ENCODE results near the gene RNF186. TPM values are rescaled to one million over a fixed set of nuclear protein-coding genes. Genes with fewer than 3 reads are reported as not detected.
"Not testable (repeated sequence)": the region's sequence is repeated elsewhere in the genome, so short reads cannot be mapped to it uniquely, and the experiment has no call there.

The RNF186 gene
- total RNA-seq, 2 donors from 2014 or later: not detected

- TF ChIP-seq, protein P1, sequence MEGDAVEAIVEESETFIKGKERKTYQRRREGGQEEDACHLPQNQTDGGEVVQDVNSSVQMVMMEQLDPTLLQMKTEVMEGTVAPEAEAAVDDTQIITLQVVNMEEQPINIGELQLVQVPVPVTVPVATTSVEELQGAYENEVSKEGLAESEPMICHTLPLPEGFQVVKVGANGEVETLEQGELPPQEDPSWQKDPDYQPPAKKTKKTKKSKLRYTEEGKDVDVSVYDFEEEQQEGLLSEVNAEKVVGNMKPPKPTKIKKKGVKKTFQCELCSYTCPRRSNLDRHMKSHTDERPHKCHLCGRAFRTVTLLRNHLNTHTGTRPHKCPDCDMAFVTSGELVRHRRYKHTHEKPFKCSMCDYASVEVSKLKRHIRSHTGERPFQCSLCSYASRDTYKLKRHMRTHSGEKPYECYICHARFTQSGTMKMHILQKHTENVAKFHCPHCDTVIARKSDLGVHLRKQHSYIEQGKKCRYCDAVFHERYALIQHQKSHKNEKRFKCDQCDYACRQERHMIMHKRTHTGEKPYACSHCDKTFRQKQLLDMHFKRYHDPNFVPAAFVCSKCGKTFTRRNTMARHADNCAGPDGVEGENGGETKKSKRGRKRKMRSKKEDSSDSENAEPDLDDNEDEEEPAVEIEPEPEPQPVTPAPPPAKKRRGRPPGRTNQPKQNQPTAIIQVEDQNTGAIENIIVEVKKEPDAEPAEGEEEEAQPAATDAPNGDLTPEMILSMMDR (IDR thresholded peaks at IDR 0.05): no peak
- Histone ChIP-seq H3K4me3 (no peak overlapping the region), H3K27ac (peak overlapping the region; percentile 82 to 84), H3K9me3 (no peaks in the 10 kb centered on the region), H3K4me1 (ENCODE audit: control insufficient read depth in 1 of 2, low read depth in 2 of 2) (peaks cover 0 to 22% of the 10 kb centered on the region in 2 donors), H3K36me3 (peaks cover 6% of the 10 kb centered on the region), H3K27me3 (replicated peaks; ENCODE audit: insufficient read depth) (no peaks in the 10 kb centered on the region)
- ATAC-seq (ENCODE audit: insufficient number of reproducible peaks, low FRiP score, low read depth) (no peak), DNase-seq (ENCODE audit: low spot score) (no peak)
These were observed 17.3 kb downstream of the RNF186 start for GRCh38 chr1:19797827-19798226.

GRCh38 chr1:19794583-19794982, 20.5 kb downstream of the RNF186 start:
- H3K4me1 ChIP-seq (ENCODE audit: control insufficient read depth in 1 of 2, low read depth in 2 of 2): peaks cover 0 to 14% of the 10 kb centered on the region in 2 donors
- TF ChIP-seq, protein P1 (IDR thresholded peaks at IDR 0.05): no peak
- H3K9me3 ChIP-seq: no peaks in the 10 kb centered on the region
- DNase-seq (ENCODE audit: low spot score): no peak
- H3K27me3 ChIP-seq (replicated peaks; ENCODE audit: insufficient read depth): no peaks in the 10 kb centered on the region
- no peak for ATAC-seq (ENCODE audit: insufficient number of reproducible peaks, low FRiP score, low read depth)
- no peak overlapping the region for H3K4me3 ChIP-seq
- peaks cover 8% of the 10 kb centered on the region for H3K36me3 ChIP-seq
- H3K27ac ChIP-seq: no peak overlapping the region

DNA sequence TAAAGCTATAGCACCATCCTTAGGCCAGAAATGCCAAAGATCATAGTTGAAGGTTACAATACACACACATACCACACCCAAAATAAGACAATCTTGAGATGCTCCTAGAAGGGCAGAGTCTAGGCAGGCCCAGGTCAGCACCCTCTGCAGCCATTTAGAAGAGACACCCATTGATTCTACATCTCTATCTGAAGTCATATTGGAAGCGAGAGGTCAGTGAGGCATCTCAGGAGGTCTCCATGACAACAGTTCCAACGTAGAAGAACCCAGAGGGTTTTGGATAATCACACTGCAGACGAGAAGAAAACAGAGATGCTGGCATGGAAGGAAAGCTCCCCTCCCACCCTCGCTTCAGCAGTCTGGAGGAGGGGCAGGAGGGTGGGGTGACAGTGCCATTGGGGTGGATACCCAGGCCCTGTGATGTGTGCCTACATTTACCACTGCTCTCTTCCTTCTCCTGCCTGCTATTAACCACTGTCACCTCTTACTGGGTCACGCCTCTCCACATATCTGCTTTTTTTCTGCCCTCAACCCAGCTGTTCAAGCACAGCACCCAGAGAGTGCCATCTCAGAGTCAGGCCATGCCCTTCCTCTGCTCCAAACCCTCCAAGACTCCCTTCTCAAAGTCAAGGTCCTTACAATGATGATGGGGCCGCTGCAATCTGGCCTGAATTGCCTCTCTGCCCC, 21.6 kb downstream of the RNF186 start:
- H3K36me3 ChIP-seq: peaks cover 8% of the 10 kb centered on the region
- DNase-seq (ENCODE audit: low spot score): no peak
- peaks cover 0 to 5% of the 10 kb centered on the region in 2 donors for H3K4me1 ChIP-seq (ENCODE audit: control insufficient read depth in 1 of 2, low read depth in 2 of 2)
- H3K27me3 ChIP-seq (replicated peaks; ENCODE audit: insufficient read depth): no peaks in the 10 kb centered on the region
- no peaks in the 10 kb centered on the region for H3K9me3 ChIP-seq
- no peak overlapping the region for H3K27ac ChIP-seq
- no peak for ATAC-seq (ENCODE audit: insufficient number of reproducible peaks, low FRiP score, low read depth)
- no peak overlapping the region for H3K4me3 ChIP-seq
- TF ChIP-seq, protein P1 (IDR thresholded peaks at IDR 0.05): no peak

DNA sequence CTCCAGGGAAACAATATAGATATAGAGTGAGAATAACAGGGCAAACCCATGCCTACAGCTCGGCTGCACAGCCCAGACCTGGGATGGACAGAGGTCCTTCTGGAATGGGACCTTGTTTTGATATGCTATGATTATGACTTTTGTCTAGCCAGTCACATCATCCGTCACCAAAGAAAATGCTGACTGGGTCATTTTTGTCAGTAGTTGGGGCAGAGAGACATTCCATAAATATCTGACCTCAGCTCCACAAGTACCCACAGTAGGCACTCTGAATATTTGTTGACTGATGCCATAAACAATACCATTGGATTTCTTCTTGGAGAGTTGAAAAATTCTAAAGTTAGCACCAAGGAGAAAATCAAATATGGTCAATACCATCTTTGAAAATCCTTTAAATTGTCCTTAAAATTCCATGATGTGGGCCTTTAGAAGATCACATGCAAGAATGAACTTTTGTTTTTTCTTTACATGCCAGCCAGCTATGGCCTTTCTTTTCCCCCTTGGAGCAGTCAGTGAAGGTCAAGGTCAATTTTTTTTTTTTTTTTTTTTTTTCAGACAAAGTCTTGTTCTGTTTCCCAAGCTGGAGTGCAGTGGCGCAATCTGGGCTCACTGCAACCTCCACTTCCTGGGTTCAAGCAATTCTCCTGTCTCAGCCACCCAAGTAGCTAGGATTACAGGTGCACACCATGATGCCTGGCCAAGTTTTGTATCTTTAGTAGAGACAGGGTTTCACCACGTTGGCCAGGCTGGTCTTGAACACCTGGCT, 22.7 kb downstream of the RNF186 start:
- H3K9me3 ChIP-seq: no peaks in the 10 kb centered on the region
- TF ChIP-seq, protein P1 (IDR thresholded peaks at IDR 0.05): no peak
- no peak overlapping the region for H3K4me3 ChIP-seq
- H3K4me1 ChIP-seq (ENCODE audit: control insufficient read depth in 1 of 2, low read depth in 2 of 2): no peaks in the 10 kb centered on the region
- ATAC-seq (ENCODE audit: insufficient number of reproducible peaks, low FRiP score, low read depth) (no peak), DNase-seq (ENCODE audit: low spot score) (no peak)
- no peaks in the 10 kb centered on the region for H3K27me3 ChIP-seq (replicated peaks; ENCODE audit: insufficient read depth)
- no peak overlapping the region for H3K27ac ChIP-seq
- peaks cover 10% of the 10 kb centered on the region for H3K36me3 ChIP-seq

DNA sequence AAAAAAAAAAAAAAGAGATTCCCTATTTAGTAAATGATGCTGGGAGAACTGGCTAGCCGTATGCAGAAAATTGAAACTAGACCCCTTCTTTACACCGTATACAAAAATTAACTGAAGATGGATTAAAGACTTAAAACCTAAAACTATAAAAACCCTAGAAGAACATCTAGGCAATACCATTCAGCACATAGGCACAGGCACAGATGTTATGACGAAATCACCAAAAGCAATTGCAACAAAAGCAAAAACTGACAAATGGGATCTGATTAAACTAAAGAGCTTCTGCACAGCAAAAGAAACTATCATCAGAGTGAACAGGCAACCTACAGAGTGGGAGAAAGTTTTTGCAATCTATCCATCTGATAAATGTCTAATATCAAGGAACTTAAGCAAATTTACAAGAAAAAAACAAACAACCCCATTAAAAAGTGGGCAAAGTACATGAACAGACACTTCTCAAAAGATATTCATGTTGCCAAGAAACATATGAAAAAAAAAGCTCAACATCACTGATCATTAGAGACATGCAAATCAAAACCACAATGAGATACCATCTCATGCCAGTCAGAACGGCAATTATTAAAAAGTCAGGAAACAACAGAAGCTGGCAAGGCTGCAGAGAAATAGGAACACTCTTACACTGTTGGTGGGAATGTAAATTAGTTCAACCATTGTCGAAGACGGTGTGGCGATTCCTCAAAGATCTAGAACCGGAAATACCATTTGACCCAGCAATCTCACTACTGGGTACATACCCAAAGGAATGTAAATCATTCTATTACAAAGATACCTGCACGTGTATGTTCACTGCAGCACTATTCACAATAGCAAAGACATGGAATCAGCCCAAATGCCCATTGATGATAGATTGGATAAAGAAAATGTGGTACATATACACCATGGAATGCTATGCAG, 24.8 kb downstream of the RNF186 start:
- not testable (repeated sequence) for H3K27me3 ChIP-seq (replicated peaks; ENCODE audit: insufficient read depth); H3K9me3 ChIP-seq; H3K27ac ChIP-seq; H3K4me1 ChIP-seq (ENCODE audit: control insufficient read depth in 1 of 2, low read depth in 2 of 2); H3K4me3 ChIP-seq; ATAC-seq (ENCODE audit: insufficient number of reproducible peaks, low FRiP score, low read depth); DNase-seq (ENCODE audit: low spot score)
- peaks cover 25% of the 10 kb centered on the region for H3K36me3 ChIP-seq

Measured in thoracic aorta (tissue), 2 donors.